ENCODE results near the gene SAMSN1.

- TF ChIP-seq, protein P1, sequence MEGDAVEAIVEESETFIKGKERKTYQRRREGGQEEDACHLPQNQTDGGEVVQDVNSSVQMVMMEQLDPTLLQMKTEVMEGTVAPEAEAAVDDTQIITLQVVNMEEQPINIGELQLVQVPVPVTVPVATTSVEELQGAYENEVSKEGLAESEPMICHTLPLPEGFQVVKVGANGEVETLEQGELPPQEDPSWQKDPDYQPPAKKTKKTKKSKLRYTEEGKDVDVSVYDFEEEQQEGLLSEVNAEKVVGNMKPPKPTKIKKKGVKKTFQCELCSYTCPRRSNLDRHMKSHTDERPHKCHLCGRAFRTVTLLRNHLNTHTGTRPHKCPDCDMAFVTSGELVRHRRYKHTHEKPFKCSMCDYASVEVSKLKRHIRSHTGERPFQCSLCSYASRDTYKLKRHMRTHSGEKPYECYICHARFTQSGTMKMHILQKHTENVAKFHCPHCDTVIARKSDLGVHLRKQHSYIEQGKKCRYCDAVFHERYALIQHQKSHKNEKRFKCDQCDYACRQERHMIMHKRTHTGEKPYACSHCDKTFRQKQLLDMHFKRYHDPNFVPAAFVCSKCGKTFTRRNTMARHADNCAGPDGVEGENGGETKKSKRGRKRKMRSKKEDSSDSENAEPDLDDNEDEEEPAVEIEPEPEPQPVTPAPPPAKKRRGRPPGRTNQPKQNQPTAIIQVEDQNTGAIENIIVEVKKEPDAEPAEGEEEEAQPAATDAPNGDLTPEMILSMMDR (IDR thresholded peaks at IDR 0.05), result no peak
- TF ChIP-seq POLR2A (IDR thresholded peaks at IDR 0.05), result no peak
Observed at GRCh38 chr21:14531757-14532316, 14.3 kb downstream of the SAMSN1 start.

All from gastroesophageal sphincter (tissue), 3 donors.